Calu3 (cell line): Measurements from ENCODE around the gene SP140L. TPM values are rescaled to one million over a fixed set of nuclear protein-coding genes. Genes with fewer than 3 reads are reported as not detected.

Experiments
- BruUV-seq: library from RNA; stranded (reverse); fragments of 400-500 nt; replicated peaks from 2 replicates; lab custom pipeline; 2021; lab: Mats Ljungman, UMichigan
- CTCF ChIA-PET: fragments of 300-600 bp; sonication (Branson Sonifier 250); formaldehyde crosslinking; loops from one replicate; lab custom pipeline; 2022; ENCODE audit warnings: antibody characterized with exemption; lab: Charles Lee
- DNase-seq: peaks from one replicate; pipeline ENCODE4 v3.0.0; 2022
- H3K27ac Mint-ChIP-seq: one replicate; pipeline ENCODE4 v1.8.0; 2022; ENCODE audit warnings: mixed read lengths; ENCODE audit not compliant: unreplicated experiment
- H3K27me3 Mint-ChIP-seq: one replicate; pipeline ENCODE4 v1.8.0; 2022; ENCODE audit warnings: mixed read lengths; ENCODE audit not compliant: unreplicated experiment
- H3K36me3 Mint-ChIP-seq: one replicate; pipeline ENCODE4 v1.8.0; 2022; ENCODE audit warnings: mild to moderate bottlenecking, moderate library complexity, mixed read lengths; ENCODE audit not compliant: insufficient read depth, unreplicated experiment
- H3K4me1 Mint-ChIP-seq: one replicate; pipeline ENCODE4 v1.8.0; 2022; ENCODE audit warnings: mild to moderate bottlenecking, low read depth, mixed read lengths; ENCODE audit not compliant: unreplicated experiment
- H3K4me3 Mint-ChIP-seq: one replicate; pipeline ENCODE4 v1.8.0; 2022; ENCODE audit warnings: mild to moderate bottlenecking, low read depth, moderate library complexity, mixed read lengths; ENCODE audit not compliant: unreplicated experiment
- H3K9me3 Mint-ChIP-seq: one replicate; pipeline ENCODE4 v1.8.0; 2022; ENCODE audit warnings: low read depth, mixed read lengths; ENCODE audit not compliant: unreplicated experiment
- intact Hi-C: fragments of 100-400 bp; cut with micrococcal nuclease; formaldehyde crosslinking; loops from one replicate; pipeline ENCODE4 v1.10.0; 2022; ENCODE audit not compliant: unreplicated experiment
- total RNA-seq: library from RNA; stranded (reverse); gene quantifications from 2 replicates; pipeline ENCODE4 v1.2.3, GENCODE V29; 2022
- TF ChIP-seq, protein P1 (sequence below): fragments of 200-600 bp; IDR thresholded peaks from one replicate; pipeline ENCODE4 v1.8.0; 2022; ENCODE audit warnings: antibody characterized with exemption; ENCODE audit not compliant: unreplicated experiment

Gene SP140L
- total RNA-seq, 1 experiment from 2014 or later, result 35.4 TPM

DNA sequence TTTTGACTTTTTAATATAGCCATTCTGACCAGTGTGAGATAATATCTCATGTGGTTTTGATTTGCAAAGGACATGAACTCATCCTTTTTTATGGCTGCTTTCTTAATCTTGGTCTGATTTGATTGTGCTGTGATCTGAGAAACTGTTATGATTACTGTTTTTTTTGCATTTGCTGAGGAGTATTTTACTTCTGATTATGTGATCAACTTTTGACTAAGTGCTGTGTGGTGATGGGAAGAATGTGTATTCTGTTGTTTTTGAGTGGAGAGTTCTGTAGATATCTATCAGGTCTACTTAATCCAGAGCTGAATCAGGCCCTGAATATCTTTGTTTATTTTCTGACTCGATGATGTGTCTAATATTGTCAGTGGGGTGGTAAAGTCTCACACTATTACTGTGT, 16.8 kb downstream of the SP140L start:
- TF ChIP-seq, protein P1, sequence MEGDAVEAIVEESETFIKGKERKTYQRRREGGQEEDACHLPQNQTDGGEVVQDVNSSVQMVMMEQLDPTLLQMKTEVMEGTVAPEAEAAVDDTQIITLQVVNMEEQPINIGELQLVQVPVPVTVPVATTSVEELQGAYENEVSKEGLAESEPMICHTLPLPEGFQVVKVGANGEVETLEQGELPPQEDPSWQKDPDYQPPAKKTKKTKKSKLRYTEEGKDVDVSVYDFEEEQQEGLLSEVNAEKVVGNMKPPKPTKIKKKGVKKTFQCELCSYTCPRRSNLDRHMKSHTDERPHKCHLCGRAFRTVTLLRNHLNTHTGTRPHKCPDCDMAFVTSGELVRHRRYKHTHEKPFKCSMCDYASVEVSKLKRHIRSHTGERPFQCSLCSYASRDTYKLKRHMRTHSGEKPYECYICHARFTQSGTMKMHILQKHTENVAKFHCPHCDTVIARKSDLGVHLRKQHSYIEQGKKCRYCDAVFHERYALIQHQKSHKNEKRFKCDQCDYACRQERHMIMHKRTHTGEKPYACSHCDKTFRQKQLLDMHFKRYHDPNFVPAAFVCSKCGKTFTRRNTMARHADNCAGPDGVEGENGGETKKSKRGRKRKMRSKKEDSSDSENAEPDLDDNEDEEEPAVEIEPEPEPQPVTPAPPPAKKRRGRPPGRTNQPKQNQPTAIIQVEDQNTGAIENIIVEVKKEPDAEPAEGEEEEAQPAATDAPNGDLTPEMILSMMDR, result no peak
- intact Hi-C loops, result no loop called here
- no peak for DNase-seq
- Mint-ChIP-seq H3K36me3 (no peaks in the 10 kb centered on the region), H3K27me3 (no peaks in the 10 kb centered on the region), H3K27ac (no peak overlapping the region), H3K4me3 (no peak overlapping the region), H3K9me3 (peaks cover 6% of the 10 kb centered on the region), H3K4me1 (peaks cover 20% of the 10 kb centered on the region)
- BruUV-seq, result no TSS peak
- CTCF ChIA-PET, result no interaction called here

DNA sequence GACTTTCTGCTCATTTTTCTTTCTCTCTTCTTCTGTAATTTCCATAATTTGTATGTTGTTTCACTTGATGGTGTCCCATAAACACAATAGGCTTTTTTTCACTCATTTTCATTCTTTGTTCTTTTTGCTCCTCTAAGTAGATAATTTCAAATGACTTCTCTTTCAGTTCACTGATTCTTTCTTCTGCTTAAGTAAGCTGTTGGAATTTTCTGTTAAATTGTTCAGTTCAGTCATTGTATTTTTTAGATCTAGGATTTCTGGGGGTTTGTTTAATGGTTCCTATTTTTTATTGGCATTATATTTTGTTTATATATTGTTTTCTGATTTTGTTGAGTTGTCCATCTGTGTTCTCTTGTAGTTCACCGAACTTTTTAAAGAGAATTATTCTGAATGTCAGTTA, 19.5 kb downstream of the SP140L start:
- H3K27ac Mint-ChIP-seq, result no peak overlapping the region
- H3K4me3 Mint-ChIP-seq, result no peak overlapping the region
- BruUV-seq, result no TSS peak
- no peaks in the 10 kb centered on the region for H3K36me3 Mint-ChIP-seq
- no peak for DNase-seq
- CTCF ChIA-PET, result no interaction called here
- TF ChIP-seq, protein P1, result no peak
- peaks cover 6% of the 10 kb centered on the region for H3K9me3 Mint-ChIP-seq
- no peaks in the 10 kb centered on the region for H3K27me3 Mint-ChIP-seq
- intact Hi-C loops, result no loop called here
- peaks cover 20% of the 10 kb centered on the region for H3K4me1 Mint-ChIP-seq

DNA sequence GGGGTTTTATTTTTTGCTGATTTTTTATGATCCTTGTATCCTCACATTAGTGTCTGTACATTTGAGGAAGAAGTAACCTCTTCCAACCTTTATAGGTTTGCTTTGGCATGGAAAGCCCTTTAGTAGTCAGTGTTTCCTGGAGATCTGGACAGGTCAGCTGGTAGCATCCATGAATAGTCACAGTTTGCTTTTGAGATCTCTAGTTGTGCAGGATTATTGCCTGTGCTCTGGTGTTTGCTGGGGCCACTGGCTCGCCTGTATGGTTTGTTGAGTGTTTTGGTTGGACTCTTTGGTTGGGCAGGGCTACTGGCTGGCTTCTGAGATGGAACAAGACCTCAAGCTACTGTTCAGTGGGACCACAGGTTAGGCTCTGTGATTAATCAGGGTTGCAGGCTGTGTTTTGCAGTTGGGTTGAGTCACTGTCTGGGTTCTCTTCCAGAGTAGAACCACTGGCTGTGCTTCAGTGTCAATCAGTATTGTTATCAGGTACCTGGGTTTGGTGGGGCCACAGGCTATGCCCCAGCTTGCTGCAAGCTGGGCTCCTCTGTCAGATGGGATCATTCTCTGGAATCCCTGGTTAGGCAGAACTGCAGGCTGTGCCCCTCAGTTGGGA, 20.0 kb downstream of the SP140L start:
- intact Hi-C loops, result no loop called here
- H3K9me3 Mint-ChIP-seq, result peaks cover 6% of the 10 kb centered on the region
- H3K4me1 Mint-ChIP-seq, result peaks cover 20% of the 10 kb centered on the region

DNA sequence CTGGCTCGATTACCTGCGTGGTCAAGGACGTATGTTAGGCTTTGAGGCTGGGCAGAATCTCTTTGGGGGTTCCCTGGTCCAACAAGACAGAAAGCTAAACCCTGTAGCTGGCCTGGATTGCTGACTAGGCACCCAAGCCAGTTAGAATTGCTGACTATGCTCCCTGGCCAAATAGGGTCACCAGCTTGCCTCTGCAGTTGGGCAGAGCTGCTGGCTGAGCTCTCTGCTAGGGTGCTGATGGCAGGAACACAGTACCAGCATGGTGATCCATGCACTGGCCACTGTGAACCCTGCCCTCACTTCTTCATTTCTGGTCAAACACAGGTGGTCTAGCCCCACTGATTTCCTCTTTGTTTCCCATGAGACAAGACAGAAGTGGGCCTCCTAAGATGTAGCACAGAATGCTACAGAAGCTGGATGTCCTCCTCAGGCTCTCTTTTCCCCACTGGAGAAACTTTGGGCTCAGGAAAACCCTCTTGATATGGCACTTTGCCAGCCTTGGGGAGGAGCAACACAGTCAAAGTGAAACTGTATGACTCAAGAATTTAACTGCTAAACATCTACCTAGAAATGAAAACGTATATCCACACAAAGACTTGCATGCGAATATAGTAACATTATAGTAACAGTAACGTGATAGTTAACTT, 20.8 kb downstream of the SP140L start:
- peaks cover 6% of the 10 kb centered on the region for H3K9me3 Mint-ChIP-seq
- H3K36me3 Mint-ChIP-seq, result no peaks in the 10 kb centered on the region
- no peaks in the 10 kb centered on the region for H3K27me3 Mint-ChIP-seq
- intact Hi-C loops, result no loop called here
- BruUV-seq, result no TSS peak
- no peak overlapping the region for H3K4me3 Mint-ChIP-seq
- no peak overlapping the region for H3K27ac Mint-ChIP-seq
- TF ChIP-seq, protein P1, result no peak
- H3K4me1 Mint-ChIP-seq, result peaks cover 20% of the 10 kb centered on the region
- peak; percentile 28 for DNase-seq
- CTCF ChIA-PET, result interaction anchor here (0.6 kb wide), 1 partner anchor 188 kb away, joined by 3 read pairs; no protein-coding TSS in a partner anchor

More for the DNA sequence above, 20.0 kb downstream of the SP140L start:
- TF ChIP-seq, protein P1, result no peak
- no peak overlapping the region for H3K27ac Mint-ChIP-seq
- H3K36me3 Mint-ChIP-seq, result no peaks in the 10 kb centered on the region
- DNase-seq, result no peak
- no peaks in the 10 kb centered on the region for H3K27me3 Mint-ChIP-seq
- CTCF ChIA-PET, result interaction anchor here (0.6 kb wide), 1 partner anchor 187 kb away, joined by 3 read pairs; no protein-coding TSS in a partner anchor
- BruUV-seq, result no TSS peak
- no peak overlapping the region for H3K4me3 Mint-ChIP-seq
